SH-SY5Y (cell line): Measurements from ENCODE around the gene PPP2R1B.

Experiments used
- GATA2 ChIP-seq: IDR thresholded peaks from 2 replicates; pipeline ENCODE4 v1.6.1; 2011; ENCODE audit warnings: mild to moderate bottlenecking, low read depth, low read length
- GATA3 ChIP-seq: IDR thresholded peaks from 2 replicates; pipeline ENCODE4 v1.6.1; 2011; ENCODE audit warnings: low read depth, mild to moderate bottlenecking, low read length, moderate library complexity

DNA sequence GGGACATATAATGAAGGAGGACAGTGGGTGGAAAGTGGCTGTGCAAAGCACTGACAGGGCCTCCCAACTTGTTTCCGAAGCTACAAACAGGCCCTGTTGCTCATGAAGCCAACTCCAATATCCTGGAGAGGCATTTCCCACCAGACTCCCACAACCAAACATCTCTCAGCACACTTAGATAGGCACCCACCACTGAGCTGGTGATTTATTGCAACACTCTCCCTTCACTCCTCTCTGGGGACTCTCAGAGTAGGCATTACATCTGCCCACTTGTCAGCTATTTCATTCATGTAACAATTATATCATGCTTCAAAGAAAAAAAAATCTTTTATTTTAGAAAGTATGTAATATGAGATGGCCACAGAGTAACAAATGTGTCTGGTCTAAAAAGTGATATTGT, 32.1 kb upstream of the PPP2R1B start:
- TF ChIP-seq GATA3 (no peak), GATA2 (no peak)
